HuH-7 (cell line): ENCODE measurements around the gene RHOBTB1.
"Not testable (repeated sequence)": the region's sequence is repeated elsewhere in the genome, so short reads cannot be mapped to it uniquely, and the experiment has no call there.

Source experiments
- DNase-seq: peaks from one replicate; pipeline ENCODE4 v3.0.0; 2011; ENCODE audit warnings: low spot score

The RHOBTB1 gene

GRCh38 chr10:60863796-60864195 lies 80.2 kb downstream of the RHOBTB1 start:
- no peak for DNase-seq

DNA sequence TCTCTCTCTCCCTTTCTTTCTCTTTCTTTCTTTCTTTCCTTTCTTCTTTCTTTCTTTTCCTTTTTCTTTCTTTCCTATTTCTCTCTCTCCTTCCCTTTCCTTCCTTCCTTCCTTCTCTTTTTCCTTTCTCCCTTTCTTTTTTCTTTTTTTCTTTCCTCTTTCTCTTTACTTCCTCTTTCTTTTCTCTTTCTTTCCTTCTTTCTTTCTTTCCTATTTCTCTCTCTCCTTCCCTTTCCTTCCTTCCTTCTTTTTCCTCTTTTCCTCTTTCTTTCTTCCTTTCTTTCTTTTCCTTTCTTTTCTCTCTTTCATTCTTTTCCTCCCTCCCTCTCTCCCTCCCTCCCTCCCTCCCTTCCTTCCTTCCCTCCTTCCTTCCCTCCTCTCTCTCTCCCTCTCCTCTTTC lies 81.5 kb downstream of the RHOBTB1 start:
- no peak for DNase-seq

DNA sequence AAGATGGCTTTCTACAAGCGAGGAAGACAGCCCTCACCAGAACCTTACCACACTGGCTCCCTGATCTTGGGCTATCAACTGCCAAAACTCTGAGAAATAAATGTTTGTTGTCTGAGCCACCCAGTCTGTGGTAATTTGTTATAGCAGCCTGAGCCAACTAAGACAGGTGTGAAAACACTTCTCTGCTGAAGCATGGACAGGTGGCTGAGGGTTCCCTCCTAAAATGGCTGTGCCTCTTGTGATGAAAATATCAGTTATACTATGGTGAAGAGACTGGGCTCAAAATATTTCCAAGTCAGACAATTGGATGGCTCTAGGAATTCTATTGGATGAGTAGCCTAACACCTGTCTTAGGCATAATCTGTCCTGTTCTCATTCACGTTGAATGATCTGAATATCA lies 87.6 kb downstream of the RHOBTB1 start:
- DNase-seq, result no peak

GRCh38 chr10:60853637-60854036 lies 90.3 kb downstream of the RHOBTB1 start:
- no peak for DNase-seq

DNA sequence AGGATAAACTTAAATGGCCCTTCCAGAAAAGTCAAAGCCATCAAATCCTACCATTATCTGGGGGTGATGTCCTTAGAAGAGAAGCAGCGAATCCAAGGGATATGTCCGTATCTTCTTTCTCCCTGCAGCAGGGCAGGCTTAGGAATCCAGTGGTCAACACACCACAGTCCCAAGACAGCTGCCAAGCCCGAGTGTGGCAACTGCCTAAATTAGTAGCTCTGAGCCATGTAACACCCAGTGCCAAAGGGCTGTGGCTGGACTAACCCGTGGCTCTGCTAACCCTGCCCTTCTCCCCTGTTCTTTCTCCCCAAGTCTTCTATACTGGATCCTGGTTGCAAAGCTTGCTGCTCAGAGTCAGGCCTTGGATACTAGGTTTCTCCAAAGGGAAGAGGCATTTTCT lies 90.9 kb downstream of the RHOBTB1 start:
- no peak for DNase-seq

- no peak for DNase-seq
These were observed 94.2 kb downstream of the RHOBTB1 start for GRCh38 chr10:60849740-60850139.

DNA sequence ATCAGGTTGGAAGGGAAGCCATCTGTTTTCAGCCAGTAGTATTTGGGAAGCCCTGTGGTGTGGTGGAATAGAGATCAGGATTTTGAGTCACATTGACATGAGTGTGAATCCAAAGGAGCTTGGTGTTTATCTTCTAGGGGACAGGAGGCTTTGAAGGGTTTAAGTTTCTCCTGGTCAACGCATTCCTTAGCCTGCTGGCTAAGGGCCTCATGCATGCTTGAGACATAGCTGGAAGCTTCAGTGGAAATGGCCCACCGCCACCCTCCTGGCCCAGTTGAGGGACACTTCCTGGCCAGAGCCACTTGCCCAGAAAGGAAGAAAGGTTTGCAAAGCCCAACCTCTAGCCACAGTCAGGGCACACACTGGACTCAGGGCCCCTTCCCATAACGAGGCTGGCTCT lies 94.8 kb downstream of the RHOBTB1 start:
- DNase-seq, result no peak

- DNase-seq, result no peak
These were observed 95.3 kb downstream of the RHOBTB1 start for GRCh38 chr10:60848680-60849079.

- DNase-seq, result no peak
These were observed 95.9 kb downstream of the RHOBTB1 start for GRCh38 chr10:60848126-60848525.

DNA sequence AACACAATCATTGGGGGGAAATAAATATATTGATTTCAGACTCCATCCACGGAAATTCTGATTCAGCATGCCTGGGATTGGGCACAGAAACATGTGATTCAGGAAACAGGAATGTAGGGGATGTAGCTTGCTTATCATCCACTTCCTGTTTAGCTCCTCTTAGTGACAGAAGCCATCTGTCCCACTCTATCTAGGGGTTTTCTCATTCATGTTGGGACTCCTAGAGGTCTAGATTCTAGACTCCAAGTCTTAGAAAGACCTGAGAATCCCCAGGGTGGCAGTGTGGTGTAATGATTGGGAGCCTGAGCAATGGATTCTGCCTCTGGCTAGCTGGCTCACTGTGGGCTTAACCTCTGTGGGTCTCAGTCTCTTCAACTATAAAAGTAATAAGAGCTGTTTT lies 97.8 kb downstream of the RHOBTB1 start:
- no peak for DNase-seq

DNA sequence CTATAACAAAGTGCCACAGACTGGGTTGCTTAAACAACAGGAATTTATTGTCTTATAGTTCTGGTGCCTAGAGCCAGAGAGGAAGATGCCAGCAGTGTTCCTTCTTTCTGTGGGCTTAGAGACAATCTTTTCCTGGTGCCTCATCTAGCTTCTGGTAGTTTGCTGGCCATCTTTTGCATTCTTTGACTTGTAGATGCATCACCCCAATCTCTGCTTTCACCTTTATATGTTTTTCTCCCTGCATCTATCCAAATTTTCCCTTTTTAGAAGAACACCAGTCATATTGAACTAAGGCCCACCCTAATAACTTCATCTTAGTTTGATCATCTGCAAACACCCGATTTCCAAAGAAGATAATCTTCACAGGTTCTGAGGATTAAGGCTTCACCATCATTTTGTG lies 98.9 kb downstream of the RHOBTB1 start:
- DNase-seq, result no peak

- no peak for DNase-seq
These were observed 101.3 kb downstream of the RHOBTB1 start for GRCh38 chr10:60842694-60843093.

GRCh38 chr10:60841227-60841626 lies 102.8 kb downstream of the RHOBTB1 start:
- not testable (repeated sequence) for DNase-seq

- no peak for DNase-seq
These were observed 108.9 kb downstream of the RHOBTB1 start for GRCh38 chr10:60835049-60835448.

- DNase-seq, result no peak
These were observed 109.6 kb downstream of the RHOBTB1 start for GRCh38 chr10:60834401-60834800.

GRCh38 chr10:60832136-60832535 lies 111.8 kb downstream of the RHOBTB1 start:
- not testable (repeated sequence) for DNase-seq

- DNase-seq, result no peak
These were observed 115.5 kb downstream of the RHOBTB1 start for GRCh38 chr10:60828489-60828852.

DNA sequence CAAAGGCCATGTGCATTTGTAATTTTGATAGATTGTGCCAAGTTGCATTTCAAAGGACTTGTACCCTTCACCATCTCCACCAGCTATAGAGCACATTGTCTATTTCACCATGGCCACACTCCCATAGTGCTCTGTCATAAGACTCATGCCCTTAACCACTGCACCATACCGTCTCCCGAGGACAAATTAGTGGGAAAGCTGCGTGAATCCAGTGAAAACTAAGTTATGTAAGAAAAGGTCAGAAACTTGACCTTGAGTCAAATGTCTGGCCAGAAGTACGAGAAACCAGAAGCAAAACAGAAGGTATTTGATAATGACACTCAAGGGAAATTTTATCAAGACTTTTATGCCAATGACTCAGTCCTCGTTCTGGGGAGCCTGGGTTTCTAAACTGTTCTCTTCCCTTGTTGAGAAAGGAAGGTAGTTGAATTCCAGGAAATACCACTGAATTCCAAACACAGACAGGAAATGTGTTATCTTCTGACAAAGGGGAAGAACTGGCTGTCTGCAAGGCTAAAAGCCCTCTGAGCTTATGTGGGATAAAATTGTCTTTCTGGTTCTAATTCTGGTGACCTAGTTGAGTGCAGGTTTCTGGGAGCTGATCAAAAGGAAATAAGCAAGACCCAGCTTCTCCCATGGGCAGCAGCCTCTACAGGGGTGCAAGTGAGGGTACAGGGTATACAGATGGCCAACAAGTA lies 116.0 kb downstream of the RHOBTB1 start:
- DNase-seq, result no peak

GRCh38 chr10:60825520-60825919 lies 118.5 kb downstream of the RHOBTB1 start:
- DNase-seq, result no peak

DNA sequence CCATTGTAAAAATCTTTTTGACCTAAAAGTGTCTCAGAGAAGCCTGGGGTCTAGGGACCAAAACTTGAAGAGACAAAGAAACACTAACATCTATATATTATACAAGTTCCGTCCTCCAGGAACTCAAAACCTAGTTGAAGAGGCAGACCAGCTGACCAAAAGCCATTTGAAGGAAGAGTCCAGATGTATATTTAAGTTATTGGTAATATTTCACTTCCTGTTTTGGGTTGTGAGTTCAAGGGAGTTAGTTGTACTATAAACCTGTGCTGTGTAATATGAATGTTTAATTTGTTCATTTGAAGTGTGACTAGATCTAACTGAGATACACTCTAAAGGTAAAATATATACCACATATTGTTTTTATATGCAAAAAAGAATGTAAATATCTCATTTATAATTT lies 120.7 kb downstream of the RHOBTB1 start:
- DNase-seq, result no peak

- no peak for DNase-seq
These were observed 121.2 kb downstream of the RHOBTB1 start for GRCh38 chr10:60822809-60823208.

GRCh38 chr10:60821656-60822055 lies 122.3 kb downstream of the RHOBTB1 start:
- no peak for DNase-seq

DNA sequence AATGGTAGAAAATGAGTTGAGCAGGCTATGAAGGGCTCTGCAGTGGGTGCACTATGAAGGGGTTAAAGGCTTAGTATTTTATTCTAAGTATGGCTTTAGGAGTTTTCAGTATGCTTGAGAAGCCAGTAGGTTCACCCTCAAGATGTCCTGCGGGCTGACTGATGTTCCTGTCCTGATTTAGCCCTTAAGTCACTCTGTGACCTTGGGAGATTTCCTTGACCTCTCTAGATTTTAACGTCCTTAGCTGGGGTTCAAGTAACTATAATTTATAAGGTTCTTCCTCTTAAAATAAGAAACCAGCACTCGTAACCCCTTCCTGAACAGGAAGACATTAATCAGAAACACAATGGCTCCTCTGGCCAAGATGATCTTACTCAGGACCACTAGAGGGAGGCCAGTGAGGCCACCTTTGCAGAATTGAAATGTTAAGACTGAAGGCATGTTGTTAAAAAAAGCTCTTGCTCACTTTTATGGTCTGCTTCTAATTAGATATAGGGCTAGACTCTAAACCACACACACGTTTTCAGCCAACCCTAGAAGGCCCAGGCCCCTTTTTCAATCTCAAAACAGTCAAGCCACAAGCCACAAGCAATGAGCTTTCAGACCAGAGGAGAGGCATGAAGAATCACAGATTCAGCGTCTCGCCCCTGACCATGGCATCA lies 123.8 kb downstream of the RHOBTB1 start:
- no peak for DNase-seq
